ENCODE data around the gene SENP1. TPM values are rescaled to one million over a fixed set of nuclear protein-coding genes. Genes with fewer than 3 reads are reported as not detected.

Gene SENP1
- total RNA-seq, 1 experiment from 2014 or later: 28.8 TPM

DNA sequence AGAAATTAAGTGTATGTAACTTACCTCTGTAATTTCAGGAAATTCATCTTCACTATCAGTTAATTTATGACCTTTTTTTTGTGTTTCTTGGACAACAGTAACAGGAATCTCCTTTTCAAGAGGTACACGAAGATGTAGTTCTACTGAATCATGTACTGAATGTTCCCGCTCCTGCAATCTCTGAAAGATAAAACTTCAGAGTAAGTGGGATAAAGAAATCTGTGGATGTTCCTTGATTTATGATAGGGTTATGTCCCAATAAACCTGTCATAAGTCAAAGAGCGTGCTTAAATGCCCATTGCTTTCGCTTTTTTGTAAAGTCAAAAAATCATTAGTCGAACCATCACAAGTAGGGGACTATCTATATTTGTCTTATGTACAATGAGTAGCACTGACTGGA is 40.8 kb downstream of the SENP1 start:
- TF ChIP-seq, protein P1, sequence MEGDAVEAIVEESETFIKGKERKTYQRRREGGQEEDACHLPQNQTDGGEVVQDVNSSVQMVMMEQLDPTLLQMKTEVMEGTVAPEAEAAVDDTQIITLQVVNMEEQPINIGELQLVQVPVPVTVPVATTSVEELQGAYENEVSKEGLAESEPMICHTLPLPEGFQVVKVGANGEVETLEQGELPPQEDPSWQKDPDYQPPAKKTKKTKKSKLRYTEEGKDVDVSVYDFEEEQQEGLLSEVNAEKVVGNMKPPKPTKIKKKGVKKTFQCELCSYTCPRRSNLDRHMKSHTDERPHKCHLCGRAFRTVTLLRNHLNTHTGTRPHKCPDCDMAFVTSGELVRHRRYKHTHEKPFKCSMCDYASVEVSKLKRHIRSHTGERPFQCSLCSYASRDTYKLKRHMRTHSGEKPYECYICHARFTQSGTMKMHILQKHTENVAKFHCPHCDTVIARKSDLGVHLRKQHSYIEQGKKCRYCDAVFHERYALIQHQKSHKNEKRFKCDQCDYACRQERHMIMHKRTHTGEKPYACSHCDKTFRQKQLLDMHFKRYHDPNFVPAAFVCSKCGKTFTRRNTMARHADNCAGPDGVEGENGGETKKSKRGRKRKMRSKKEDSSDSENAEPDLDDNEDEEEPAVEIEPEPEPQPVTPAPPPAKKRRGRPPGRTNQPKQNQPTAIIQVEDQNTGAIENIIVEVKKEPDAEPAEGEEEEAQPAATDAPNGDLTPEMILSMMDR (conservative IDR thresholded peaks at IDR 0.05): no peak
- Histone ChIP-seq H3K27ac (ENCODE audit: insufficient read length, low read depth, low read length) (no peak overlapping the region), H3K27me3 (ENCODE audit: insufficient read depth, low read length) (no peaks in the 10 kb centered on the region), H4K5ac (ENCODE audit: insufficient read length, low read depth, low read length) (no peak overlapping the region), H3K79me2 (ENCODE audit: insufficient read depth, low read length) (no peaks in the 10 kb centered on the region), H3K4ac (ENCODE audit: low read depth, low read length) (no peak overlapping the region), H4K20me1 (ENCODE audit: control insufficient read depth, insufficient read depth, insufficient read length) (no peaks in the 10 kb centered on the region), H3K18ac (ENCODE audit: insufficient read length, low read depth, low read length) (no peak overlapping the region), H3K56ac (ENCODE audit: insufficient read length, low read depth, low read length) (no peak overlapping the region), H3K14ac (ENCODE audit: insufficient read depth, low read length) (no peak overlapping the region), H3K9me3 (ENCODE audit: control insufficient read depth, low read depth, low read length) (no peaks in the 10 kb centered on the region), H2BK15ac (ENCODE audit: low read depth, low read length) (no peak overlapping the region), H2AFZ (ENCODE audit: low read length) (no peak overlapping the region), H3K79me1 (ENCODE audit: insufficient read depth, low read depth, low read length, poor library complexity, severe bottlenecking) (no peaks in the 10 kb centered on the region), H2BK120ac (ENCODE audit: low read depth, low read length, poor library complexity, severe bottlenecking) (no peak overlapping the region), H3K23ac (ENCODE audit: insufficient read length, low read depth, low read length) (no peak overlapping the region), H4K8ac (replicated peaks; ENCODE audit: insufficient read length, low read depth, low read length) (no peak overlapping the region), H3K4me2 (ENCODE audit: insufficient read depth, insufficient read length, low read length) (no peak overlapping the region), H4K91ac (ENCODE audit: insufficient read length, low read depth, low read length) (no peak overlapping the region), H2BK20ac (ENCODE audit: low read depth, low read length, poor library complexity, severe bottlenecking) (no peak overlapping the region), H2AK5ac (ENCODE audit: insufficient read length, low read length) (no peak overlapping the region), H3T11ph (ENCODE audit: low read length) (no peak overlapping the region), H3K4me1 (ENCODE audit: insufficient read depth, low read length) (no peaks in the 10 kb centered on the region), H2BK12ac (ENCODE audit: insufficient read length, low read depth, low read length) (no peak overlapping the region), H3K23me2 (ENCODE audit: insufficient read length, low read depth, low read length, poor library complexity, severe bottlenecking) (no peaks in the 10 kb centered on the region), H3K9ac (ENCODE audit: extremely low read depth, insufficient read length, low read length) (no peak overlapping the region), H2BK5ac (ENCODE audit: insufficient read length, low read length) (no peak overlapping the region)
- H3K36me3 Mint-ChIP-seq (ENCODE audit: insufficient read depth in 1 of 3, low read depth in 3 of 3): peaks cover 4 to 63% (median 53%) of the 10 kb centered on the region in 3 experiments; a peak in 5 of 7 replicates
- H3K4me3 Mint-ChIP-seq: no peak overlapping the region
- DNase-seq: no peak
- no CpG with 5 or more reads among the region's 5 CpGs for WGBS (ENCODE audit: extremely low coverage, insufficient read length, low lambda C conversion rate)
- no peak overlapping the region for H3K27ac Mint-ChIP-seq
- H3K4me1 Mint-ChIP-seq: no peaks in the 10 kb centered on the region
- no peaks in the 10 kb centered on the region for H3K27me3 Mint-ChIP-seq (ENCODE audit: low read depth)
- no peaks in the 10 kb centered on the region for H3K9me3 Mint-ChIP-seq
